Activated CD8-positive, alpha-beta memory T cell treated with anti-CD3 and anti-CD28 coated beads, Interleukin-2, amount 50 U/mL, for 1 hour (primary cell): ENCODE measurements around the gene C19orf53.

Experiments
- DNase-seq: peaks from one replicate; pipeline ENCODE4 v3.0.0-alpha.2; 2020; ENCODE audit errors: extremely low read depth

Gene C19orf53

DNA sequence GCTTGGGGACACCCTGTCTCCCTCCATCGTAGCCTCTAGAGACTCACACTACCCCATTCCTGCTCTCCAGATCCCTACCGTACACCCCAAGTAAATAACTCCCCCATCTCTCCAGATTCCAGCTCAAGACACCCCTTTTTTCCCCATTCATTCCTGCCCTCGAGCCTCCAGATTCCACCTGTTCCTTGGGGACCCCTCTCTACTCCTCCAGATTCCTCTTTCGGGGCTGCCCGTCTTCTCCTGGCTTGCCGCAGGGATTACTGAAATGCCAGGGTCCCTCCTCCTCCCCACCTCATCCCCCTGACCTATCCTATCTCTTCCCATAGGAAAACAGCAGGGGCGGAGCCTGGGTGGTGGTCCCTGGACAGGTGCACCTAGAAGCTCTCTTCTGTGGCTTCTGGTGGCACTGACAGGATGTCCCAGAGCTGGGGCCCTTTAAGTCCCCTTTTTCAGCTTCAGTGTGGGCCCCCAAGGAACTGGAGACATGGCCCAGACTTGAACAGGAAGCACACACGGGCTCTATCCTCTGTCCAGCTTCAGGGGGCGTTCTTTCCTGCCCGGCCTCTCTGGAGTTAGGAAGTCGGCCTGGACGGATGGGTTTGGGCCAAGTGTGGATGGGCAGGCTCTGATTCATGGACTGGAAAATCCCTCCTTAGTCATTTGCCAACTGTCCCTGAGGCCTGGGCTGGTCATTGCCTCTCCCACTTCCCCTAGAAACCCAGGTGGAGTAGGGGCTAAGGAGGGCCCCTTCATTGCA lies 22.2 kb downstream of the C19orf53 start:
- DNase-seq = no peak

DNA sequence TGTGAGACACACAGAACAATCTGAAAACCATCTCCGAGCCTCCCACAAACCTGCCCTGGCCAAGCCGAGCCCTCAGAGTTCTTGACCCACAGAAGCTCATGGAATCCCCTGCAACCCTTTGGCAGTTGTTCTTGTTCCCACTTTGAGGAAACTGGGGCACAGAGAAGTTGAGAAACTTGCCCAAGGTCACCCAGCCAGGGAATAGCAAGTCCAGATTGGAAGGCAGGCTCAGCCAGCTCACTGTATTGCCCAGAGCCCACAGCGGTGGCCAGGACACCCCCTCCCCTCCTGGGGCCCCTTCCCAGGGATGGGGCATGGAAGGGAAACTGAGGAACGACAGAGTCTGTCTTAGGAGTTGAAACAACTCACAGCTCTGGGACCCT lies 22.8 kb downstream of the C19orf53 start:
- DNase-seq = no peak

- DNase-seq = no peak
Measured at GRCh38 chr19:13797870-13798269, 23.6 kb downstream of the C19orf53 start.

GRCh38 chr19:13799669-13800068 lies 25.4 kb downstream of the C19orf53 start:
- DNase-seq = no peak

- DNase-seq = no peak
Measured at GRCh38 chr19:13803038-13803437, 28.8 kb downstream of the C19orf53 start.

DNA sequence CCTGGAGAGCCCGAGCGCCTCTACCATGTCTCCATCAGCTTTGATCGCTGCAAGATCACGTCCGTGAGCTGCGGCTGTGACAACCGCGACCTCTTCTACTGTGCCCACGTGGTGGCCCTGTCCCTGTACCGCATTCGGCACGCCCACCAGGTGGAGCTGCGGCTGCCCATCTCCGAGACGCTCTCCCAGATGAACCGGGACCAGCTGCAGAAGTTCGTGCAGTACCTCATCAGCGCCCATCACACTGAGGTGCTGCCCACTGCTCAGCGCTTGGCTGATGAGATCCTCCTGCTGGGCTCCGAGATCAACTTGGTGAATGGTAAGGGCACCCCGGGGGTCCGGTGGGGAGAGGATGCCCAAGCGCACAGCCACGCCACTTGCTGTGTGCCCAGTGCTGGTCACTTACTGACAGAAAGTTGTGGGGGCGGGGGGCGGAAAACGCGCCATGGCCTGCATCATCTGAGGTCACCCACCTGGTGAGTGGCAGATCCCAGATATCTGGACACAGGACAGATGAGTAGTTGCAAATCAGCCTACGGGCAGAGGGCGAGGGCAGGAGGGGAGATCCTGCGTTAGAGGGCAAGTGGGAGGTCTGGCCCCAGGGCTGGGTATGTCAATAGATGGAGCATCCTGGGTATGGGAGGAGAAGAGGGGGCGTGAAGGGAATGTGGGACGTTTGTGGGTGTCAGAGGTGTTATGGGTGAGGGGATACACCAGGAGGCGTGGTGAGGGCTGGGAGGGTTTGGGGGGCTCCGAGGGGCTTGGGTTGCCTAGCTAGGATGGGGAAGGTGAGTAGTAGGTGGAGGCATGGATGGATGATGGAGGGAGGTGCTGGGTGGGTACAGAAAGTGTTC lies 30.8 kb downstream of the C19orf53 start:
- no peak for DNase-seq

DNA sequence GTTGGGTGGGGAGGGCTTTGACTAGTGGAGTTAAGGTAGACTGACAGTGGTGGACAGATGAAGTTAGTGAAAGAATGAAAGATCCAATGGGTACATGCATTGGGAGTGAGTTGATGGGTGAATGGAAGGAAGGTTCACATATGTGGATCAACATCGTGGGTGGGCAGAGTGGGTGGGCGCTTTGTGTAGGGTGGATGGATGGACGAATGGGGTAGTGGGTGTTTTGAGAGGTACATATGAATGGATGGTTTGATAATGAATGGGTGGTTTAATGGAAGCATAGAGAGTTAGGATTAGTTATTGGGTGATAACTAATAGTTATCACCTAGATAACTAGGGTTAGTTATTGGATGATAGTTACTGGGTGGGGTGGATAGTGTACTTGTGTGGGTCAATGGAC lies 32.5 kb downstream of the C19orf53 start:
- DNase-seq = no peak

DNA sequence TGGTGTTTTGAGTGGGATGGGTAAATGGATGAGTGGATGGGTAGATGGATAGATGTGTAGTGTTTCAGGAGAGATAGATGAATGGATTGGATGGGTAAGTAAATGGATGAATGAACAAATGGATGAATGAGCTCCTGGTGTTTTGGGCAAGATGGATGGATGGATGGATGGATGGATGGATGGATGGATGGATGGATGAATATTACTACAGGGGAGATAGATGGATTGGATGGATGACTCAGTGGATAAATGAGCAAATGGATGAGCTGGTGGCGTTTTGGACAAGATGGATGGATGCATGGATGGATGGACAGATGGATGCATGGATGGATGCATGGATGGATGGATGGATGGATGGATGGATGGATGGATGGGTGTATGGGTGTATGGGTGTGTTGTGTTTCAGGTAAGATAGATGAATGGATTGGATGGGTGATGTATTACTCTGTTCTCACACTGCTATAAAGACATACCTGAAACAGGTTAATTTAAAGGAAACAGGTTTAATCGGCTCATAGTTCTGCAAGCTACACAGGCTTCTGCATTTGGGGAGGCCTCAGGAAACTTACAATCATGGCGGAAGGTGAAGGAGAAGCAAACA lies 33.3 kb downstream of the C19orf53 start:
- DNase-seq = no peak

DNA sequence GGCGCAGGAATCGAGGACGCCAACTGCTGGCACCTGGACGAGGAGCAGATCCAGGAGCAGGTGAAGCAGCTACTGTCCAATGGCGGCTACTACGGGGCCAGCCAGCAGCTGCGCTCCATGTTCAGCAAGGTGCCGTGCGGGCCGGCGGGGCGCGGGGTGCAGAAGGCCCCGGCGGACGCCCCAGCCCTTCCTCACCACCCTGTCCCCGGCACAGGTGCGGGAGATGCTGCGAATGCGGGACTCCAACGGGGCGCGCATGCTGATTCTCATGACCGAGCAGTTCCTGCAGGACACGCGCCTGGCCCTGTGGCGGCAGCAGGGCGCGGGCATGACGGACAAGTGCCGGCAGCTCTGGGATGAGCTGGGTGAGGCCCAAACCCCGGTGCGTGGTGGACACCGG lies 34.6 kb downstream of the C19orf53 start:
- no peak for DNase-seq

DNA sequence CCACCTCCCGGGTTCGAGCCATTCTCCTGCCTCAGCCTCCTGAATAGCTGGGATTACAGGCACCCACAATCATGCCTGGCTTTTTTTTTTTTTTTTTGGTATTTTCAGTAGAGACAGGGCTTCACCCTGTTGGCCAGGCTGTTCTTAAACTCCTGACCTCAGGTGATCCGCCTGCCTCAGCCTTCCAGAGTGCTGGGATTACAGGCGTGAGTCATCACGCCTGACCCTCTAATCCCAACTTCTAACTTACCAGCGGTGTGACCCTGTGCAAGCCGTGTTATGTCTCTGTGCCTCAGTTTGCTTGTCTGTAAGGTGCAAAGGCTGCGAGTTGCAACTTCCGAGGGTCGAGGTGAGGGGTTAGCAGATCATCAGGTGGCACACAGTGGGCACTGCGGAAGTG lies 38.3 kb downstream of the C19orf53 start:
- DNase-seq = no peak

DNA sequence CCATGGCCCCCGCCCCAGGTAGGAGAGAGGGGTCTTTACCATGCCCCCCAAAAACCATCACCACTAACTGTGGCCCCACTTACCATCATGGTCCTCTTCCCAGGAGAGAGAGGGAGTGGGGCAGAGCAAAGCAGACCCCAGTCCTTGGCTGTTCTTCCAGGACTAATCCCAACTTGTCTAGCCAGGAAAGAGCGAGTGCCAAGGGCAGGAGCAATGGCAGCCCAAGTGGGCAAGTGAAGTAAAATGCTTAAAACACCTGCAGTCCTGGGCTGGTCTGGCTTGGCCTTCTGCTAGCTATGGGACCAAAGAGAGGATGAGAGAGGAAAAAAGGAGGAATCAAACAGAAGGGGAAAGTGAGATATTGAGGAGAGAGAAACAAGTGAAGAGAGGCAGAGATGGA lies 38.9 kb downstream of the C19orf53 start:
- no peak for DNase-seq

DNA sequence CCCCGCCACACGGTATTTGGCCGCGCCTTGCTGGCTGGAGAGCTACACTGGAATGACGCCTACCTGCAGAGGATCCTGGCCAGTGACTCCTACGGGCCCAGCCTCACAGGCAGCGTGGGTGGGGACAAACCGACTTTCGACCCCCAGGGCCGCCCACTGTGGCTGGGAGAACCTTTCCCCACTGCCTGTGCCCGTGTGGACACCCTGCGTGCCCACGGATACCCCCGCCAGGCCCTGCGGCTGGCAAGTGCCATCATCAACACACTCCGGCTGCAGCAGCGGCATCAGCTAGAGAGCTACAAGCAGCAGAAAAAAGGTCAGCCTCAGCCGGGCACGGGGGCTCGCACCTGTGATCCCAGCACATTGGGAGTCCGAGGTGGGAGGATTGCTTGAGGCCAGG lies 40.3 kb downstream of the C19orf53 start:
- DNase-seq = no peak

GRCh38 chr19:13817018-13817614 lies 42.9 kb downstream of the C19orf53 start:
- no peak for DNase-seq

- DNase-seq = no peak
Measured at GRCh38 chr19:13817615-13818371, 43.5 kb downstream of the C19orf53 start.

DNA sequence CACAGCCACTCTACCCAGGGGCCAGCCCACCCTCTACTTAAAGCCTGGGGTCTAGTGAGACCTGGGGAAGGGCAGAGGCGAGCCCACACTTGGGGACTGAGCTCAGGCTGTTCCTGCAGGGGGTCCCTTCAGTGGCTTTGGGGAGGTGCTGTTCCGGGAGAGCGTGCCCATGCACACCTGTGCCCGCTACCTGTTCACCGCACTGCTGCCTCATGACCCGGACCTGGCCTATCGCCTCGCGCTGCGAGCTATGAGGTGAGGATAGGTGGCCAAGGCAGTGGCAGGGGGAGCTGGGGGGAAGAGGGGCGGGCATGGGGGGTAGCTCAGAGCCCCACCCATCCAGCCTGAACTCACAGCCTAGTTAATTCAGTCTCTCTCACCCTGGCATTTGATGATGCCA lies 45.0 kb downstream of the C19orf53 start:
- DNase-seq = no peak

DNA sequence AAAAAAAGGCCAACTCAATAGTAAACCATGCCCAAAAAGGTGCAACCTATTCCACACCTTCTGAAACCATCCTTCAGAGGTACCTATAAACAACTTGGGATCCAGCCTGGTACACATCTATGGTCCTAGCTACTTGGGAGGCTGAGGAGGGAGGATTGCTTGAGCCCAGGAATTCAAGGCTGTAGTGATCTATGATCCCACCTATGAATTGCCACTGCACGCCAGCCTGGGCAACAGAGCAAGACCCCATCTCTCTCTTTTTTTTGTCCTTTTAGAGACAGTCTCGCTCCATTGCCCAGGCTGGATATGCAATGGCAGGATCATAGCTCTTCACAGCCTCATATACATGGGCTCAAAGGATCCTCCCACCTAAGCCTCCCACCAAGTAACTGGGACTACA lies 47.0 kb downstream of the C19orf53 start:
- no peak for DNase-seq

DNA sequence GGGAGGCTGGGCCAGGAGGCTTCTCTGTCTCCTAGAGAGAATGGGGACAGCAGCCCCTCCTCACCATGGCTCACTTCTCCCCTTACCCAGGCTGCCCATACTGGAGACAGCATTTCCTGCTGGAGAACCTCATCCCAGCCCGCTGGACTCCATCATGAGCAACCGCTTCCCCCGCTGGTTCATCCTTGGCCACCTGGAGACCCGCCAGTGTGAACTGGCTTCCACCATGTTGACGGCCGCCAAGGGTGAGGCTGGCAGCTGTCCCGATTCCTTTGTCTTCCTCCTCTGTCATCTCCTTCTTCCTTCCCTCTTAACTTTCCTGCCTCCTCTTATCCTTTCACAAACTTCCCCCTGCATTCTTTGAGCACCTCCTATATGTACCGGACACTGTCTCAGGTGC lies 49.0 kb downstream of the C19orf53 start:
- DNase-seq = no peak

DNA sequence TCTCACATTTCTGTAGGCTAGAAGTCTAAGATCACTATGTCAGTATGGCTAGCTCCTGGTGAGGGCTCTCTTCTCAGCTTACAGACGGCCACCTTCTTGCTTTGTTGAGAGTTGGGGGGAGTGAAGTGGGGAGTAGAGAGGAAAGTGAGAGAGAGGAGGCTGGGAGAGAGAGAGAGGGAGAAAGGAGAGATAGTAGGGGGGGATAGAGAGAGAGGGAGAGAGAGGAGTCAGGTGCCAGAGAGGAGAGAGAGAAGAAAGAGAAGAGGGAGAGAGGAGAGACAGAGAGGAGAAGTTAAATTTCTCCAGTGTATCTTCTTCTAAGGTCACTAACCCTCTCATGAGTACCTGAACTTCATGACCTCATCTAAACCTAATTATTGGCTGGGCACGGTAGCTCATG lies 49.6 kb downstream of the C19orf53 start:
- DNase-seq = no peak

DNA sequence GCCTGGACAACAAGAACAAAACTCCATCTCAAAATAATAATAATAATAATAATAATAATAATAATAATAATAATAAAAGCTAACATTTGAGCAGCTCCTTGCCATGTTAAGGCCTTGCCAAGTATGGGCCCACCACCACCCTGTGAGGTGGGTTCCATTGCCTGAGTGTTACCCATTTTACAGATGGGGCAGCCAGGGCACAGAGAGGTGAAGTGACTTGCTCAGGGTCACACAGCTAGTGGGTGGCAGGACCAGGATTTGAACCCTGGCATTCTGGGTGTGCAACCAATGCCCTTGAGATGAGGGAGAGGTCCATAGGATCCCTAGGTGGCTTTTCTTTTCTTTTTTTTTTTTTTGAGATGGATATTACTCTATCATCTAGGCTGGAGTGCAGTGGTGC lies 50.4 kb downstream of the C19orf53 start:
- no peak for DNase-seq

GRCh38 chr19:13825489-13826441 lies 51.5 kb downstream of the C19orf53 start:
- no peak for DNase-seq
